Smooth muscle cell (in vitro differentiated cells): ENCODE measurements around the gene RREB1. TPM values are rescaled to one million over a fixed set of nuclear protein-coding genes. Genes with fewer than 3 reads are reported as not detected.

Experiments
- DNase-seq: peaks from one replicate; lab custom pipeline; 2025; ENCODE audit not compliant: unreplicated experiment; lab: John Stamatoyannopoulos, UW
- H2AFZ ChIP-seq: fragments of 200-600 bp; sonication (generic); 2 replicates; pipeline ENCODE4 v1.6.0; 2016; ENCODE audit warnings: antibody characterized with exemption, low read depth, mild to moderate bottlenecking
- H3F3A ChIP-seq: fragments of 200-600 bp; sonication (generic); 2 replicates; pipeline ENCODE4 v1.6.0; 2017; ENCODE audit warnings: antibody characterized with exemption, low read depth
- H3K27ac ChIP-seq: fragments of 200-600 bp; sonication (generic); 2 replicates; pipeline ENCODE4 v1.5.1; 2016; ENCODE audit warnings: low read depth, mild to moderate bottlenecking
- H3K27me3 ChIP-seq: fragments of 200-600 bp; sonication (generic); 2 replicates; pipeline ENCODE4 v1.6.1; 2016; ENCODE audit warnings: low read depth, mild to moderate bottlenecking
- H3K36me3 ChIP-seq: fragments of 200-600 bp; sonication (generic); 2 replicates; pipeline ENCODE4 v1.5.1; 2016; ENCODE audit warnings: low read depth
- H3K4me1 ChIP-seq: fragments of 200-600 bp; sonication (generic); 2 replicates; pipeline ENCODE4 v1.5.1; 2016; ENCODE audit warnings: low read depth
- H3K4me2 ChIP-seq: fragments of 200-600 bp; sonication (generic); 2 replicates; pipeline ENCODE4 v1.6.0; 2016; ENCODE audit warnings: mild to moderate bottlenecking
- H3K4me3 ChIP-seq: fragments of 200-600 bp; sonication (generic); 2 replicates; pipeline ENCODE4 v1.5.1; 2016; ENCODE audit warnings: mild to moderate bottlenecking
- H3K79me2 ChIP-seq: fragments of 200-600 bp; sonication (generic); 2 replicates; pipeline ENCODE4 v1.6.0; 2016; ENCODE audit warnings: low read depth, mild to moderate bottlenecking
- H3K9ac ChIP-seq: fragments of 200-600 bp; sonication (generic); 2 replicates; pipeline ENCODE4 v1.6.0; 2016; ENCODE audit warnings: low read depth
- H3K9me3 ChIP-seq: fragments of 200-600 bp; sonication (generic); replicated peaks from 2 replicates; pipeline ENCODE4 v1.5.1; 2016; ENCODE audit warnings: low read depth
- H4K20me1 ChIP-seq: fragments of 200-600 bp; sonication (generic); 2 replicates; pipeline ENCODE4 v1.6.0; 2016; ENCODE audit warnings: low read depth
- WGBS: methylation state at CpG from one replicate; pipeline ENCODE4 v1.1.7; 2016; ENCODE audit warnings: low lambda C conversion rate; 5-methylcytosine and 5-hydroxymethylcytosine counted together
- polyA plus RNA-seq: library from polyadenylated mRNA; unstranded; fragments of >200 nt; fragmentation: Nextera tagmentation; extraction: Ambion mirVana; gene quantifications from 2 replicates; pipeline ENCODE4 v1.2.1, GENCODE V29; 2016
- total RNA-seq: library from RNA; depleted of rRNA; stranded (reverse); fragments of >200 nt; gene quantifications from 2 replicates; pipeline ENCODE4 v1.2.3, GENCODE V29; 2014
- TF ChIP-seq, protein P1 (sequence below): fragments of 200-600 bp; sonication (generic); IDR thresholded peaks from 2 replicates; pipeline ENCODE4 v1.5.1; 2017; ENCODE audit warnings: borderline replicate concordance, mild to moderate bottlenecking, antibody characterized with exemption; ENCODE audit not compliant: insufficient read depth, poor library complexity, severe bottlenecking

The RREB1 gene
- total and polyA plus RNA-seq, 2 experiments from 2014 or later = 13.2 to 26.1 TPM

DNA sequence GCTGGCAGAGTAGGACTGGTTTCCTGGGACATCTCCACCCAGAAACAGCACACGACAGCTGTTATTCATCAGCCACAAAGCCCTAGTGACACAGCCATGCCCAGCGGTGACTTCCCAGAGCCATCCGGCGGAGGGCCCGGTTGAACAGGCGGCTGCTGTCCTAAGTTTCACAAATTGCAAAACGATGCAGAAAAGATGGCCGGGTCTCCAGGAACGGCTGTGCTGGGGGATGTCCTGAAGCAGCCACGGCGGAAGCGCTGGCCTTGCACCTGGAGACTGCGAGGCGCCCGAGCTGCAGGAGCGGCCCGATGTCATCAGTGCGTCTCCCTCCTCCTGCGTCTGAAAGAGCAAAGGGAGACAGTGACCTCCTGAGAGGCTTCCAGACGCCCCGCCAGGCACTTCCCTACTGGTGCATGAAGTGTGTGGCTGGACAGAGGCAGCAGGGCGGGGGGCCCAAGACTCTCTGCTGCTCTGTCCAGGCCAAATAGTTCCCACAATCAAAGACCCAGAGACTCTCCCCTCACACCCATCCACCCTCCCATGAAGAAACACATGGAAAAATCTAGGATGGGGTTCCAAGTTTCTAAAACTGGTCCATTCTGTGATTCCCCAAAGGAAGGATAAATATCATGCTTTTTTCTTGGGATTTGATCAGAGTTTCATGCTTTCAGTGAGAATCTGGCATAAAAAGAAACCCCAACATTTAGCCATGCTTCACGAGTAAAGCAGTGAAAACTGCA, 161.2 kb downstream of the RREB1 start:
- Histone ChIP-seq H3F3A (no peaks in the 10 kb centered on the region), H2AFZ (no peak overlapping the region), H3K27me3 (no peaks in the 10 kb centered on the region), H3K4me2 (no peak overlapping the region), H3K9ac (no peak overlapping the region), H3K36me3 (no peaks in the 10 kb centered on the region), H3K4me3 (no peak overlapping the region), H3K9me3 (no peaks in the 10 kb centered on the region), H4K20me1 (no peaks in the 10 kb centered on the region), H3K79me2 (no peaks in the 10 kb centered on the region), H3K27ac (no peak overlapping the region), H3K4me1 (no peaks in the 10 kb centered on the region)
- WGBS = 85% methylated on average over 23 of the region's 23 CpGs
- no peak for DNase-seq
- TF ChIP-seq, protein P1, sequence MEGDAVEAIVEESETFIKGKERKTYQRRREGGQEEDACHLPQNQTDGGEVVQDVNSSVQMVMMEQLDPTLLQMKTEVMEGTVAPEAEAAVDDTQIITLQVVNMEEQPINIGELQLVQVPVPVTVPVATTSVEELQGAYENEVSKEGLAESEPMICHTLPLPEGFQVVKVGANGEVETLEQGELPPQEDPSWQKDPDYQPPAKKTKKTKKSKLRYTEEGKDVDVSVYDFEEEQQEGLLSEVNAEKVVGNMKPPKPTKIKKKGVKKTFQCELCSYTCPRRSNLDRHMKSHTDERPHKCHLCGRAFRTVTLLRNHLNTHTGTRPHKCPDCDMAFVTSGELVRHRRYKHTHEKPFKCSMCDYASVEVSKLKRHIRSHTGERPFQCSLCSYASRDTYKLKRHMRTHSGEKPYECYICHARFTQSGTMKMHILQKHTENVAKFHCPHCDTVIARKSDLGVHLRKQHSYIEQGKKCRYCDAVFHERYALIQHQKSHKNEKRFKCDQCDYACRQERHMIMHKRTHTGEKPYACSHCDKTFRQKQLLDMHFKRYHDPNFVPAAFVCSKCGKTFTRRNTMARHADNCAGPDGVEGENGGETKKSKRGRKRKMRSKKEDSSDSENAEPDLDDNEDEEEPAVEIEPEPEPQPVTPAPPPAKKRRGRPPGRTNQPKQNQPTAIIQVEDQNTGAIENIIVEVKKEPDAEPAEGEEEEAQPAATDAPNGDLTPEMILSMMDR = no peak

DNA sequence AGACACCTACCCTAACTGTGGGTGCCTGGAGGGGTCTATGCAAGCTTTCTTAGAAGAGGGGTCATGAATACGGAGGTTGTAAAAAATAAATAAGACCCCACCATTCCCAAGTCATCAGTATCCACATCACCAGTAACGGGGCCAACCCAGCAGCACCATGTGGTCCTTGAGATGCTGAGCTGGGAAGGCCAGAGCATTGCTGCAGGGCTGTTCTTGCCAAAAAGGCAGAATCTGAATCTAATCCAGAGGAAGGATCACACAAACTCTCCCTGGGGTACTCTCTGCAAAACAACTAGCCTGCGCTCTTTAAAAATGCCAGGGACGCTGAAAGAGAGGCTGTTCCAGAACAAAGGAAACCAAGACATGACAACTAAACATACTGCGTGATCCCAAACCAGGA, 162.1 kb downstream of the RREB1 start:
- Histone ChIP-seq H3K4me3 (no peak overlapping the region), H3K27ac (no peak overlapping the region), H4K20me1 (no peaks in the 10 kb centered on the region), H3K4me1 (no peaks in the 10 kb centered on the region), H2AFZ (no peak overlapping the region), H3K36me3 (no peaks in the 10 kb centered on the region), H3K79me2 (no peaks in the 10 kb centered on the region), H3K9me3 (no peaks in the 10 kb centered on the region), H3K9ac (no peak overlapping the region), H3K4me2 (no peak overlapping the region), H3F3A (no peaks in the 10 kb centered on the region), H3K27me3 (no peaks in the 10 kb centered on the region)
- 91% methylated on average over 5 of the region's 5 CpGs for WGBS
- TF ChIP-seq, protein P1 = no peak
- no peak for DNase-seq

DNA sequence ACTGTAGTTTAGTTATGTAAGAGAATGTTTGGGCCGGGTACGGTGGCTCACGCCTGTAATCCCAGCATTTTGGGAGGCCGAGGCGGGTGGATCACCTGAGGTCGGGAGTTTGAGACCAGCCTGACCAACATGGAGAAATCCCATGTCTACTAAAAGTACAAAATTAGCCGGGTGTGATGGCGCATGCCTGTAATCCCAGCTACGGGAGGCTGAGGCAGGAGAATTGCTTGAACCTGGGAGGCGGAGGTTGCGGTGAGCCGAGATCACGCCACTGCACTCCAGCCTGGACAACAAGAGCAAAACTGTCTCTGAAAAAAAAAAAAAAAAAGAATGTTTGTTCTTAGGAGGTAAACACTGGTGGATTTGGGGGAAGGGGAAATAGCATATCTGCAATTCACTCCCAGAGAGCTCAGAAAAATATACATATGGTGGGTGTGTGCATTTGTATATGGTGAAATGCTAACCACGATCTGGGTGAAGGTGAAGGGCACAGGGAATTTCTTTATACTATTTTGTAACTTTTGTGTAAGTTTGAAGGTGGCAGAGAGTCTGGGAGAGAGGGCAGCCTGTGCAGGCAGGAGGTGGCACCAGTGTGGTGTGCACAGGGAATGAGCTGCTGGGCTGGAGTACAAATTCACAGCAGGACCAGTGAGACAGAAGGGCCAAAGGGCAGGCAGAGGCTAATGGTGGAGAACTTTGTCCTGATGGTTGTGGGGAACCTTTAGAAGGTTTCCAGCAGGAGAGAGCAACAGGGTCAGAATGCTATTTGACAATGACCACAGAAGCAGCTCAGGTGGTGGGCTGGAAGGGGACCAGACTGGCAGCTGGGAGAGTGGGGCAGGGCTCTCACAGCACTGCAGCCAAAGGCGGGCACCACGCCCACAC, 162.8 kb downstream of the RREB1 start:
- WGBS = 96% methylated on average over 16 of the region's 16 CpGs
- H2AFZ ChIP-seq = no peak overlapping the region

More for the DNA sequence above, 162.8 kb downstream of the RREB1 start:
- no peaks in the 10 kb centered on the region for H3K36me3 ChIP-seq
- TF ChIP-seq, protein P1 = no peak
- no peak for DNase-seq
- no peak overlapping the region for H3K27ac ChIP-seq
- H3F3A ChIP-seq = no peaks in the 10 kb centered on the region
- H3K4me3 ChIP-seq = no peak overlapping the region
- no peak overlapping the region for H3K9ac ChIP-seq
- no peaks in the 10 kb centered on the region for H3K4me1 ChIP-seq
- no peaks in the 10 kb centered on the region for H3K27me3 ChIP-seq
- no peaks in the 10 kb centered on the region for H3K9me3 ChIP-seq
- no peaks in the 10 kb centered on the region for H3K79me2 ChIP-seq
- H3K4me2 ChIP-seq = no peak overlapping the region
- no peaks in the 10 kb centered on the region for H4K20me1 ChIP-seq
